Measurements from ENCODE around the gene NTSR1.

- TF ChIP-seq CTCF (IDR thresholded peaks at IDR 0.05) (no peak), POLR2A (IDR thresholded peaks at IDR 0.05) (no peak), EP300 (IDR thresholded peaks at IDR 0.05) (no peak)
These were observed 32.6 kb downstream of the NTSR1 start for GRCh38 chr20:62741191-62741691.

All from ovary (tissue), 3 donors.